Inflammatory macrophage treated with lipopolysaccharide for 4 hours (primary cell): Measurements from ENCODE around the gene GLI2.

Experiments
- DNase-seq: peaks from one replicate; pipeline ENCODE4 v3.0.0-alpha.2; 2020

GLI2 gene

GRCh38 chr2:120738786-120739437 lies 3.2 kb downstream of the GLI2 start:
- DNase-seq: no peak

DNA sequence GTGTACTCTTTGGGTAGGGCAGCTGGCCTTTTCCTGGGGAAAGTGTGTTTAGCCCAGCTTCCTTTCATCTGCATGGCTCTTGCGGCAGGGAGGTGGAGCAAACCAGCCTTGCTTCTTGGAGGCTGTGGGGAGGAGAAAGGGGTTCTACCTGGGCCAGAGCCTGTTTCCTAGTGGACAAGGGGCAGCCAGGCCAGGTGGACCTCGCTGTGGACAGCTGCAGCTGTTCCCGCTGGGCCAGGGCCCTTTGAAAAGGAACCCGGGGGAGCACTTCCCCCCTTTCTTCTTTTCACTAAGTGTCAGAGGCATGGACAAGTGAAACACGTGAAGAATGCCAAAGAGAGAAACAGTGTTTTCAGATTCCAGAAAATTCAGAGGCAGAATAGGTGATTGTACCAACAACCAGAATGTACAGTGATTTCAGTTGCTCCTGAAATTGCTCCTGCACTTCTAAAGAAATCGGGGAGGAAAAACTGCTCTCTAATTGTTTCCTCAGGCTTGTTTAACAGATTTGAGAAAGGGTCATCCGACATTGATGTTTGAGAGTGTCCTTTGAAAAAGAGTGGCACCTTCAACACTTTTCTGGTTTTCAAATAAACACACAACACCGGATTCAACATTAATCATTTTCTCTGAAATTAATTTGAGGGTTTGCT lies 3.9 kb downstream of the GLI2 start:
- no peak for DNase-seq

DNA sequence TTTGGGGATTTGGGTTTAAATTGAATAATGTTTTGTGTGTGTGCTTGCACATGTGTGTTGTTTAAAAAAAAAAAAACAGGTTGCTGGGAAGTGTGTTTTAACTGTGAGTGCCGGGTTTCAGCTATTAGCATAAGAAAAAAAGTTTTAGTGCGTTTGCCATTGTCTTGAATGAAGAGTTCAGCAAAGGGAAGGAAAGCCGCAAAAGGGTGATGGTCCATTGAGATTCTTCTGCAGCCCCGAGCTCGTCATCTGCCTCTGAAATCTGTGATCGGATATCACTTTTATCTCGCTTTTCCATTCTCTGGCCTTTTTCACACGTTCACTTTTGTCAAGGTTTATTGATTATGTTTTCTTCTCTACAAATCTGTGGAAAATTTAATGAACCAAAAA lies 4.7 kb downstream of the GLI2 start:
- DNase-seq: no peak

DNA sequence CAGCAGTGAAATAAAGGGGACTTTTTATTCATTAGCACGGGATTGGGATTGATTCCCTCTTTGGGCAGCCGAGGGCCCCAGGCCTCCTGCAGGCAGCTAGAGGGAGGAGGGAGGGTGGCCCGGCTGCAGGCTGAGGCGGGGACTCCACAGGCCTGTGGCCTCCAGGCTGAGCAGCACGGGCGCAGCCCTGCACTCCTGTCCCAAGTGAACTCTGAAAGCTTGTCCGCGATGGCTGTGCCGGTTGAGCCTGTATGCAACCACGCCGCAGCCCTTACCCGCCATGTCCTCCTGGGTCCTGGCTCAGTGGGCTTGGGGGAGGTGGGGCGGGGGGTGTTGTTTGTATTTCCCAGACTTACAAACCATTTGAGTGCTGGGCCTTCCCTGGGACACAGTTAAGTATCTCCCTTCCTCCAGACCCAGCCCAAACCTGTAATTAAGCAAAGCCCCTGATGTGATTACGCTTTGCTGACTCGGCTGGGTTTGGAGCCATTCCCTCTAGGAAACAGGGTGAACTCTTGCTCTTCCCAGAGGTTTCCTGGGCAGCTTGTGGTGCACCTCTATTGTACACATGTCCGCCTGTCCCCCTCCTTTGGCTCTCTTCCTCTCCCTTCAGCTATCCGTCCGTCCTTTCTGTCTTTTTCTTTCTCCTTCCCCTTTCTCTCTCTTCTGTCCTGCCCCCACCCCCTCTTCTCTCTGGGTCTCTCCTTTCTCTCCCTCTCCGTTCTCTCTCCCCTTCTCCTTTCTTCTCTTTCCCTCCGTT lies 5.3 kb downstream of the GLI2 start:
- no peak for DNase-seq

- no peak for DNase-seq
Measured at GRCh38 chr2:120741571-120742561, 6.2 kb downstream of the GLI2 start.

DNA sequence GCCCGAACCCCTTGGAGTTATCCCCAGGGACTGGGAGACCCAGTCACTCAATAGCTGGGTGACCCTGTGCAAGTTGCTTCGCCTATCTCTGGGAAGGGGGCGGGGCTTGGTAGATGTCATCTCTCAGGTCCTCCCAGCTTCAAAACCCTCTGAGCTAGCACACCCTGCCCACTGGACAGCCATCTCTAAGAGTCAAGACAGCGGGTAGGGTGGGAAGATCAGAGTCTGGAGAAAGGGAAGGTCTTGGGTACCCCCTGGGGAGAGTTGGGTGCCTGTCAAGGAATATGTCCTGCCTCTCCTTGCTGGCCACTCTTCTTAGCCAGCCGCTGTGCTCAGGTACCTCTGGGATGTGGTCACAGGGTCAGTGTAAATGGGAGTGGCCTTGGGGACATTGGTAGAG lies 8.0 kb downstream of the GLI2 start:
- no peak for DNase-seq

DNA sequence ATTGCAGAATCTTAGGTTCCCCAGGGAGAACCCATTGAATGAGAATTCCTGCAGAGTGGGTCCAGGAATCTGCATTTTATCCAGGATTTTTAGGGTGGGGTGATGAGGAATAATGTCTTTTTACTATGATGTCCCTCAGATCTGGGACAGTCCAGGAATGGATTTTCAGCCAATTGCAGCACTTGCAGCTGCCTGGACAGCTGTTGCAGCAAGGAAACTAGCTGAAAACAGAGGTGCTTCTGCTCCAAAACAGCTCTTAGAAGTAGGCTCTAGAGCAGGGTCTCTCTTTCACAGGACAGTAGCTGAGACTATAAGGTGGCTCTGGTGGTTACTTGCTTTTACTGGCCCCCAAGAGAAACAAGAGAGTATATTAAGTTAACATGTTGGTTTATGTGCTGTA lies 9.1 kb downstream of the GLI2 start:
- DNase-seq: no peak

- no peak for DNase-seq
Measured at GRCh38 chr2:120745420-120746111, 9.9 kb downstream of the GLI2 start.

GRCh38 chr2:120746144-120746543 lies 10.5 kb downstream of the GLI2 start:
- DNase-seq: no peak

DNA sequence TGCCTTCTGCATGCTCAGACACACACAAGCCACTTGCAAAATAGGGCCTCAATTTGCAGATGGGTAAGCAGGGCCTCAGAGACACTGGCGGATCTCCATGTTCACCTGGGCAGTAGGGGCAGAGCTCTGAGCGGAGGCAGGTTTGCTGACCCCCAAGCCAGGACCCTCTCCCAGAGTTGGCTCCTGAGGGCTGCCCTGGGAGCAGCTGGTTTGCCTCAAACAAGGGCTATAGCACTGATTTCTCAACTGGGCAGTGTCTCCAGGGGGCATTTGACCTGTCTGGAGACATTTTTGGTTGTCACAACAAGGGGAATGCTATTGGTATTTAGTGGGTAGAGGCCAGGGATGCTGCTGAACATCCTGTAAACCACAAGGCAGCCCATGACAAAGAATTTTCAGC lies 11.6 kb downstream of the GLI2 start:
- no peak for DNase-seq

DNA sequence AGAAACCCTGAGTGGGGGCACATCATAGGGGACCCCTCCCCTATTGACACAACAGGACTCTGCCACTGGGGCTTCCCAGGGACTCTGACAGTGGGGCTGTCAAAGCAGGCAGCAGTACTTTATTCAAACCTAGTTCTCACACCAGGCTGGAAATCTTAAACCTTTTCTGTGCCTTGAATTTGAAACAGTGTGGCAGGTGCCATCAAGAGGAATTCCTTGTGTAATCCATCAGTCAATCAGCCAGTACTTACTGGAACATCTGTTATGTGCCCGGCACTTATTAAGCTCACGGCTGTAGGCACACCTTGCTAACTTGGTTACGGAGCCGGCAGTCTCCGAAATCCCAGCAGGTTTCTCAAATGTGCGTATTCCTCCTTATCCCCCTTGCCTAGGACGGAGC lies 12.0 kb downstream of the GLI2 start:
- DNase-seq: no peak

DNA sequence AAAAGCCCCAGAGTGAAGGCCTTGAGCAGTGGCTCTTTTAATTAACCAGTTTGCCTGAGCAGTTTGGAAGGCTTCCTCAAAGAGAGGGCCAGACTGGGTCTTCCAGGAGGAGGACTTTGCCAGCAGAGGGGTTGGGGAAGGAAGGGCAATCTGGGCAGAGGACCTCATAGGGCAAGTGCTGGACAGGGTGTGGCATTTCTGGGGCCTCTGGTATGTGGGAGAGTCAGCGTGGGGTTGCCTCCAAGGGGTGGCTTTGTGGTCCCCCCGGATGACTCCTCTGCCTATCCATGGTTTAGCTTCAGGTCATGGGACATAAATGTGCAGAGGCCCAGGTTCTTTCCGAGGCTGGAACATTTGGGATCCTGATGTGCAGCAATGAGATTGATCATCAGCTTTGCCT lies 12.6 kb downstream of the GLI2 start:
- DNase-seq: no peak

DNA sequence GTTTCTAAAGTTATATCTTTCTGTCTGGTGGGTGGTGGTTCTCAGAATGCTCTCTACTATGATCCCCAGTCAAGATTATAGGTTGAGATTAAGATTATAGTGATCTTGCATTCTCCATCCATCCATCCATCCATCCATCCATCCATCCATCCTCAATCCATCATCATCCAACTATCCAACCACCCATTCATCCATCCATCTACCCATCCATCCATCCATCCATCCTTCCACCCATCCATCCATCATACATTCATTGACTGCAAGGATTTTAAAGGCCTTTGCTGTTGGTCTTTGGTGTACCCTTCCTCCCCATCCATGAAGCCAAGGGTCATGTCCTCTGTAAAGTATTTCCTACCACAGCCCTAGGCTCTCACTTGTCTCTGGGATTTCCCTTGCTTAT lies 13.1 kb downstream of the GLI2 start:
- no peak for DNase-seq

- no peak for DNase-seq
Measured at GRCh38 chr2:120749506-120750431, 14.1 kb downstream of the GLI2 start.

- DNase-seq: no peak
Measured at GRCh38 chr2:120750488-120751210, 15.0 kb downstream of the GLI2 start.

- no peak for DNase-seq
Measured at GRCh38 chr2:120751553-120751952, 15.9 kb downstream of the GLI2 start.

GRCh38 chr2:120754067-120754960 lies 18.6 kb downstream of the GLI2 start:
- no peak for DNase-seq

GRCh38 chr2:120758181-120759144 lies 22.8 kb downstream of the GLI2 start:
- no peak for DNase-seq
